ENCODE results near the gene ENC1. TPM values are rescaled to one million over a fixed set of nuclear protein-coding genes. Genes with fewer than 3 reads are reported as not detected.

ENC1 gene
- total RNA-seq, 1 donor from 2014 or later = 0.87 TPM

GRCh38 chr5:74636552-74636951 lies 4.0 kb downstream of the ENC1 start:
- no peak for DNase-seq (ENCODE audit: low spot score)
- no peaks in the 10 kb centered on the region for H3K36me3 Mint-ChIP-seq (ENCODE audit: low read depth)
- intact Hi-C loops (cut with micrococcal nuclease) = no loop called here
- H3K9me3 Mint-ChIP-seq = no peaks in the 10 kb centered on the region
- no peak overlapping the region for H3K27ac Mint-ChIP-seq
- H3K4me1 Mint-ChIP-seq (ENCODE audit: low read depth) = peaks cover 24% of the 10 kb centered on the region
- H3K4me3 Mint-ChIP-seq (ENCODE audit: low read depth) = no peak overlapping the region
- peaks cover 53% of the 10 kb centered on the region for H3K27me3 Mint-ChIP-seq (ENCODE audit: low read depth)

GRCh38 chr5:74636149-74636548 lies 4.4 kb downstream of the ENC1 start:
- H3K4me3 Mint-ChIP-seq (ENCODE audit: low read depth) = no peak overlapping the region
- H3K4me1 Mint-ChIP-seq (ENCODE audit: low read depth) = peaks cover 25% of the 10 kb centered on the region
- intact Hi-C loops (cut with micrococcal nuclease) = no loop called here
- no peak overlapping the region for H3K27ac Mint-ChIP-seq
- no peak for DNase-seq (ENCODE audit: low spot score)
- H3K27me3 Mint-ChIP-seq (ENCODE audit: low read depth) = peaks cover 50% of the 10 kb centered on the region
- H3K9me3 Mint-ChIP-seq = no peaks in the 10 kb centered on the region
- H3K36me3 Mint-ChIP-seq (ENCODE audit: low read depth) = no peaks in the 10 kb centered on the region

- DNase-seq (ENCODE audit: low spot score) = no peak
- H3K4me1 Mint-ChIP-seq (ENCODE audit: low read depth) = peaks cover 28% of the 10 kb centered on the region
- no peaks in the 10 kb centered on the region for H3K9me3 Mint-ChIP-seq
- H3K27ac Mint-ChIP-seq = no peak overlapping the region
- H3K4me3 Mint-ChIP-seq (ENCODE audit: low read depth) = no peak overlapping the region
- peaks cover 46% of the 10 kb centered on the region for H3K27me3 Mint-ChIP-seq (ENCODE audit: low read depth)
- H3K36me3 Mint-ChIP-seq (ENCODE audit: low read depth) = no peaks in the 10 kb centered on the region
- intact Hi-C loops (cut with micrococcal nuclease) = no loop called here
Observed at GRCh38 chr5:74634611-74635286, 5.8 kb downstream of the ENC1 start.

- peaks cover 18% of the 10 kb centered on the region for H3K4me1 Mint-ChIP-seq (ENCODE audit: low read depth)
Observed at GRCh38 chr5:74633695-74634094, 6.8 kb downstream of the ENC1 start.

GRCh38 chr5:74632947-74633356 lies 7.6 kb downstream of the ENC1 start:
- Mint-ChIP-seq H3K9me3 (no peaks in the 10 kb centered on the region), H3K27ac (no peak overlapping the region), H3K4me1 (ENCODE audit: low read depth) (peaks cover 15% of the 10 kb centered on the region), H3K27me3 (ENCODE audit: low read depth) (peaks cover 37% of the 10 kb centered on the region), H3K4me3 (ENCODE audit: low read depth) (no peak overlapping the region), H3K36me3 (ENCODE audit: low read depth) (no peaks in the 10 kb centered on the region)
- DNase-seq (ENCODE audit: low spot score) = no peak
- intact Hi-C loops (cut with micrococcal nuclease) = no loop called here

More at GRCh38 chr5:74633695-74634094, 6.8 kb downstream of the ENC1 start:
- Mint-ChIP-seq H3K27me3 (ENCODE audit: low read depth) (peaks cover 43% of the 10 kb centered on the region), H3K9me3 (no peaks in the 10 kb centered on the region), H3K4me3 (ENCODE audit: low read depth) (no peak overlapping the region), H3K27ac (no peak overlapping the region), H3K36me3 (ENCODE audit: low read depth) (no peaks in the 10 kb centered on the region)
- DNase-seq (ENCODE audit: low spot score) = no peak
- intact Hi-C loops (cut with micrococcal nuclease) = no loop called here

GRCh38 chr5:74631081-74631953 lies 9.2 kb downstream of the ENC1 start:
- no peak overlapping the region for H3K4me3 Mint-ChIP-seq (ENCODE audit: low read depth)
- H3K27me3 Mint-ChIP-seq (ENCODE audit: low read depth) = peaks cover 25% of the 10 kb centered on the region
- H3K4me1 Mint-ChIP-seq (ENCODE audit: low read depth) = peaks cover 15% of the 10 kb centered on the region
- H3K36me3 Mint-ChIP-seq (ENCODE audit: low read depth) = no peaks in the 10 kb centered on the region
- DNase-seq (ENCODE audit: low spot score) = peak; percentile 16
- no peaks in the 10 kb centered on the region for H3K9me3 Mint-ChIP-seq
- H3K27ac Mint-ChIP-seq = peak overlapping the region; percentile 82
- intact Hi-C loops (cut with micrococcal nuclease) = loop anchor here (1.0 kb wide), 3 partner anchors 8 to 52 kb away; no protein-coding TSS in a partner anchor

DNA sequence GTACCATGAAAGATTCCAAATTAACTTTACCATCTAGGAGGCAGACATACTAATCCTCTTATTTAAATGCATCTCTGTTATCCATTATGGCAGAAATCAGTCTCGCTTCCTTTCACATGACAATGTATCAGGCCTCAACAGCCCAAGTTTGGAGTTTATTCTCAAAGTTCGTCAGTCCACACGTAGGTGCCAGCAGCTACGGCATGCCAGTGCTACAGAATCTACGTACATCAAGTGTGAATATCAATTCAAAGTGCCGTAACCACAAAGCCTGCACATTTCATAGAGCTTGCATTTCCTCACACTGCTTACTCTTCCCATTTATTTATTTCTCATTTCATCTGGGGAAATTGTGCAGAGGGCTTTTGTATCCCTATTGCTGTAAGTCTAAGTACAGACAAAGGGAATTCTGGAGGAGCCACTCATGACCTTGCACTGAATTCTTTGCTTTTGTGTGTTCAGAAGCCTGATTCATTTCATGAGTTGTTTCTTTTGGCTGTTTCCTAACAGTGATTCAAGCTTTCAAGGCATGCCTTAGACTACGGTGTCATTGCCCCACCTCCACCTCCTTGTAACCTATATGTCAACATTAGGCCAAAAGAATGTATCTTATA lies 10.0 kb downstream of the ENC1 start:
- Mint-ChIP-seq H3K4me1 (ENCODE audit: low read depth) (peaks cover 15% of the 10 kb centered on the region), H3K27me3 (ENCODE audit: low read depth) (peaks cover 23% of the 10 kb centered on the region), H3K4me3 (ENCODE audit: low read depth) (no peak overlapping the region), H3K27ac (no peak overlapping the region), H3K9me3 (no peaks in the 10 kb centered on the region), H3K36me3 (ENCODE audit: low read depth) (no peaks in the 10 kb centered on the region)
- intact Hi-C loops (cut with micrococcal nuclease) = loop anchor here (1.0 kb wide), 3 partner anchors 8 to 51 kb away; no protein-coding TSS in a partner anchor
- no peak for DNase-seq (ENCODE audit: low spot score)

DNA sequence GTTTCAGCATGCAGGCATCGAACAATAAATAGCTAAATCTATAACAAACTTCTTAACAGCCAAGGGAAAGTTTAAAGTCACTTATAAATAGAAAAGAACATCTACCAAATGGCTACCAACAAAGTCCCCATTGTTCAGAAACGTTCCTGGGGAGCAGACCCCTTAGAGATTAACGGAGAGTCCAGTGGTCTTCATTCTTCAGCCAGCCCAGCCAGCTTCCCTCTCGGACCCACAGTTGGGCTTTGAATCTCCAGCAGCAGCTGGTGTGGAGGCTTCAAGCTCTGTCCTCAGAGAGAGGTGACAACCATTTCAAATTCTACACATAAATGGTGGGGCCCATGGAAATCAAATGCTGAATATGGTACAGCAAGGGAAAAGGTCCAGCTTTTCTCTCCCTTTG lies 11.2 kb downstream of the ENC1 start:
- no peaks in the 10 kb centered on the region for H3K36me3 Mint-ChIP-seq (ENCODE audit: low read depth)
- H3K4me3 Mint-ChIP-seq (ENCODE audit: low read depth) = no peak overlapping the region
- DNase-seq (ENCODE audit: low spot score) = no peak
- peaks cover 15% of the 10 kb centered on the region for H3K4me1 Mint-ChIP-seq (ENCODE audit: low read depth)
- no peaks in the 10 kb centered on the region for H3K9me3 Mint-ChIP-seq
- intact Hi-C loops (cut with micrococcal nuclease) = no loop called here
- no peak overlapping the region for H3K27ac Mint-ChIP-seq
- H3K27me3 Mint-ChIP-seq (ENCODE audit: low read depth) = peaks cover 19% of the 10 kb centered on the region

GRCh38 chr5:74628359-74628758 lies 12.2 kb downstream of the ENC1 start:
- no peak for DNase-seq (ENCODE audit: low spot score)
- peaks cover 15% of the 10 kb centered on the region for H3K4me1 Mint-ChIP-seq (ENCODE audit: low read depth)
- H3K27me3 Mint-ChIP-seq (ENCODE audit: low read depth) = peaks cover 29% of the 10 kb centered on the region
- intact Hi-C loops (cut with micrococcal nuclease) = no loop called here
- no peaks in the 10 kb centered on the region for H3K36me3 Mint-ChIP-seq (ENCODE audit: low read depth)
- H3K27ac Mint-ChIP-seq = no peak overlapping the region
- no peak overlapping the region for H3K4me3 Mint-ChIP-seq (ENCODE audit: low read depth)
- H3K9me3 Mint-ChIP-seq = no peaks in the 10 kb centered on the region

GRCh38 chr5:74627646-74628279 lies 12.8 kb downstream of the ENC1 start:
- peaks cover 29% of the 10 kb centered on the region for H3K27me3 Mint-ChIP-seq (ENCODE audit: low read depth)
- no peak overlapping the region for H3K27ac Mint-ChIP-seq
- intact Hi-C loops (cut with micrococcal nuclease) = no loop called here

GRCh38 chr5:74626386-74627222 lies 13.9 kb downstream of the ENC1 start:
- H3K4me1 Mint-ChIP-seq (ENCODE audit: low read depth) = peaks cover 22% of the 10 kb centered on the region
- no peak overlapping the region for H3K4me3 Mint-ChIP-seq (ENCODE audit: low read depth)
- H3K27me3 Mint-ChIP-seq (ENCODE audit: low read depth) = peaks cover 35% of the 10 kb centered on the region
- no peak overlapping the region for H3K27ac Mint-ChIP-seq
- no peak for DNase-seq (ENCODE audit: low spot score)
- intact Hi-C loops (cut with micrococcal nuclease) = no loop called here
- no peaks in the 10 kb centered on the region for H3K9me3 Mint-ChIP-seq
- H3K36me3 Mint-ChIP-seq (ENCODE audit: low read depth) = no peaks in the 10 kb centered on the region

More at GRCh38 chr5:74627646-74628279, 12.8 kb downstream of the ENC1 start:
- peaks cover 18% of the 10 kb centered on the region for H3K4me1 Mint-ChIP-seq (ENCODE audit: low read depth)
- no peaks in the 10 kb centered on the region for H3K9me3 Mint-ChIP-seq
- no peak for DNase-seq (ENCODE audit: low spot score)
- no peaks in the 10 kb centered on the region for H3K36me3 Mint-ChIP-seq (ENCODE audit: low read depth)
- no peak overlapping the region for H3K4me3 Mint-ChIP-seq (ENCODE audit: low read depth)

DNA sequence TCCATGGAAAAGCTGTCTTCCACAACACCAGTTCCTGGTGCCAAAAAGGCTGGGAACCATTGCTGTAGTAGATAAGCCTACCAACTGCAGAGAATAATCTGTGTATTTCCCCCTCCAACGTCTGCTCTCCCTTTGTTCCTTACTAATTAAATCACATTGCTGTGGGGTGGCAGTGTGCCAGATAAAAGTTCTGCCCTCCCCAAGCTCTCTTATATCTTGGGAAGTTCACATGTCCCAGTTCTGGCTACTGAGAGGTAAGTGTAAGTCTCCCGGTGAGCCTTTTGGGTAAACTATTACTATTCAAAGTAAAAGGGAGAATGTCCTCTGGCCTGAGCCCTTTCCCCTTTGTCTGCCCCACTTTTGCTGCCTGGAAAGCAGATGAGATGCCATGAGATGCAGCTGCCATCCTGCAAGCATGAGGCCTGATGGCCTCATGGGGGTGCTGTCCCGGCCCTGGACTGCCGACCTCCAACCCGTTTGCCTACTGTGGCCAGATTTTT lies 14.7 kb downstream of the ENC1 start:
- intact Hi-C loops (cut with micrococcal nuclease) = no loop called here
- Mint-ChIP-seq H3K27ac (no peak overlapping the region), H3K9me3 (no peaks in the 10 kb centered on the region), H3K4me1 (ENCODE audit: low read depth) (peaks cover 14% of the 10 kb centered on the region), H3K27me3 (ENCODE audit: low read depth) (peaks cover 39% of the 10 kb centered on the region), H3K4me3 (ENCODE audit: low read depth) (no peak overlapping the region), H3K36me3 (ENCODE audit: low read depth) (no peaks in the 10 kb centered on the region)
- no peak for DNase-seq (ENCODE audit: low spot score)
